NCI-H187 (cell line): ENCODE results near the gene PARG.
"Not testable (repeated sequence)": the region's sequence is repeated elsewhere in the genome, so short reads cannot be mapped to it uniquely, and the experiment has no call there.

Source experiments
- DNase-seq, 2 experiments: peaks; one replicate each; lab custom pipeline; 2025; lab: John Stamatoyannopoulos, UW

The PARG gene

GRCh38 chr10:49903829-49904228 is 38.0 kb downstream of the PARG start:
- DNase-seq, result not testable (repeated sequence)

- not testable (repeated sequence) for DNase-seq
These were observed 41.4 kb downstream of the PARG start for GRCh38 chr10:49900406-49900805.

GRCh38 chr10:49899999-49900398 is 41.8 kb downstream of the PARG start:
- not testable (repeated sequence) for DNase-seq

GRCh38 chr10:49890025-49890424 is 51.8 kb downstream of the PARG start:
- DNase-seq, result not testable (repeated sequence)

GRCh38 chr10:49884739-49885331 is 57.0 kb downstream of the PARG start:
- DNase-seq, result not testable (repeated sequence)

- DNase-seq, result not testable (repeated sequence)
These were observed 58.0 kb downstream of the PARG start for GRCh38 chr10:49883852-49884251.

DNA sequence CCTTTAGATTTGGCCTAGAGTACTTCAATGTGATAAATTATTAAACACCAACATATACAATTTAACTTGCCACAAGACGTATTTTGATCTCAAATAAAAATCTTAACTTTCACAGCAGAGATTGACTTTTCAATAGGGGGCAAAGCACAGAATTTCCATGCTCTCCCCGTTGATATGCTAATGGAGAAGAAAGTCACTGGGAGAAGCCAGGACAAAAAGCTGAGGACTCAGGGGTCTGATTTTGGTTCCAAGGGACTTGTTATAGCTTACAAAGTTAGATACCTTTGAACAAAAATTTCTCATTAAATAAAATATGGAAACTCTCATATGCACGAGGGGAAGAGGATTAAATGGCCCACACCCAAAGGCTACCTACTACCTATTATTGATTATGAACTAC is 59.5 kb downstream of the PARG start:
- not testable (repeated sequence) for DNase-seq

GRCh38 chr10:49872740-49873139 is 69.1 kb downstream of the PARG start:
- not testable (repeated sequence) for DNase-seq

GRCh38 chr10:49871462-49871861 is 70.4 kb downstream of the PARG start:
- not testable (repeated sequence) for DNase-seq

DNA sequence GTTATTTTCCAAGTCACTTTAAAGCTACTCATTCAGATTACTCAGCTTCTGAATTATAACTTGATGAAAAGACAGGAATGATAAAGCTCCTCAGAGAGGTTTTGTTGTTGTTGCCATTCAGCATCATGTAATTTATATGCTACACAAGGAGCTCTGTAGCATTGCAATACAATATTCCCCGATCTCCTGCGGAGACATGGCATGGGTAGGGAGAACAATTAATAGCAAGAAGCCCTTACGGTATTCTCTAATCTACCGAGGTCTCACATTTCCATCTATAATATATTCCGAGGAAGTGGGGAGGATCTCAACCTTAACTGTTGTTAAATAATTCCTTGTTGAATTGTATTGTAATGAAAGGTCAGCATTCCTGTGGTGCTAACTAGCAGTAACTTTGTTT is 81.9 kb downstream of the PARG start:
- not testable (repeated sequence) for DNase-seq

GRCh38 chr10:49858697-49859382 is 83.0 kb downstream of the PARG start:
- not testable (repeated sequence) for DNase-seq

DNA sequence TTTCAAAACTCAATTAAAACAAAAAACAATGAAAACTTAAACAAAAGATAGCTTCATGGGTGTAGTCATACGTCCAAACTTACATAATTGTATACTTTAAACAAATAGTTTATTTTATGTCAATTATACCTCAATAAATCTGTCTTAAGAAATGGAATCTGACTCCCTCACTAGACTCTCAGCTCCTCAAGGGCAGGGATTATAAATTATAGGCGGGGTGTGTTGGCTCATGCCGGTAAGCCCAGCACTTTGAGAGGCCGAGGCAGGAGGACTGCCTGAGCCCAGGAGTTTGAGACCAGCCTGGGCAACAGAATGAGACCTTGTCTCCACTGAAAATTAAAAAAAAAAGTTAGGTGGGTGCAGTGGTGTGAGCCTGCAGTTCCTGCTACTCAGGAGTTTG is 92.3 kb downstream of the PARG start:
- DNase-seq, result not testable (repeated sequence)

DNA sequence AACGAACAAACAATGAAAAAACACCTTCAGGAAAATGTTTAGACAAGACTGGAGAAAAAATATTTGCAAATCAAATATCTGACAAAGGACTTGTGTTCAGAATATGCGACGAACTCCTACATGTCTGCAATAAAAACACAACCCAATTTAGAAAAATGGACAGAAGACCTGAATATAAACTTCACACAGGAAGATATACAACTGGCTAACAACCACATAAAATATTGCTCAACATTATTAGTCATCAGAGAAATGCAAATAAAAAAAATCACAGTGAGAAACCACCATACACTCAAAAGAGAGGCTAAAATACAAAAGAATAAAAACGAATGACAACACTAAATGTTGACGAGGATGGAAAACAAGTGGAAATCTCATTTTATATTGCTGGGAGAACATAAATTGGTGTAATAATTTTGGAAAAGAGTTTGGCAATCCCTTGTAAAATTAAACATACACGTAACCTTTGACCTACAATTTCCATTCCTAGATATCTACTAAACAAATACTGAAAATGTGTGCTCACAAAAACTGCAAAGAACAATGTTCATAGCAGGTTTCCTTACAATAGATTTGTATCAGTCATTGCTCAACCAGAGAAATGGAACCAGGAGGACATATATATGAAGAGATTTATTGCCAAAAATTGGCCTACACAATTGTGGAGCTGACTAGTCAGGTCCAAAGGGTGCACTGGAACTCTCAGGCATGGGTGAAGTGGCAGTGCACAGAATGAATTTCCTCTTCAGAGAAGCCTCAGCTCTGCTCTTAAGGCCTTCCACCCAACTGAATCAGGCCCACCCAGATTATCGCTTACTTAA is 96.8 kb downstream of the PARG start:
- no peak for DNase-seq

- not testable (repeated sequence) for DNase-seq
These were observed 99.5 kb downstream of the PARG start for GRCh38 chr10:49842333-49842628.

DNA sequence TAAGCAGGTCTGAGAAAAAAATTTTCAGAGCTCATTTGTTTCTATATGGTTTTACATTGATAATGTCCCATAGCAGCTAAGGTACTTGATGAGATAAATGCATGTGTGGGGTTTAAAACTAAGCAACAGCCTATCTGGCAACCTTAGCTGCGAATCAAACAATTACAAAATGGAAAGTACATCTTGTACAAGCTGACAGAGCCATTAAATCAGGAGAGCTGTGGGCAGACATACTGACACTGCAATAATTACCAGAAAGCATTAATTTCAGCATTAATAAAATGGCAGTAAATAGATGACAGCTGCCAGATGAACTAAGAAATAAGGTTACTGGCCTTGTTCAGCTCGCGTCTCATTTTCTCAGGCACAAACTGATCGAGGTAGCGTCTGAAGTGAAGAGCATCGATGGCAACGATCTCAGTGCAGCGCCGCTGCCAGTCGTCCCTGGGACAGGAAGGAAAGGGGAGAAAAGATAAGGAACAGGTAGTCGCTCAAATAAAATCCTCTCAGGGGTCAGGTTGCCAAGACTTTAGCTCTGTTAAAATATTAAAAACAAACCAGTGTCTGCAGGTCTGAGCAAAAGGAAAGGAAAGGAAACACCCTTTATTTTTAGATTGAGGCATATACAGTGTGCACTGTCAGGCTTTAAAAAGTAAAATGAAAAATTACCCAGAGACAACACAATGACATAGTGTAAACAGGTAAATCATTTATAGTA is 100.1 kb downstream of the PARG start:
- DNase-seq, result no peak

- DNase-seq, result no peak
These were observed 104.1 kb downstream of the PARG start for GRCh38 chr10:49837685-49838084.

- DNase-seq, result no peak
These were observed 104.8 kb downstream of the PARG start for GRCh38 chr10:49837051-49837478.

- DNase-seq, result no peak
These were observed 106.9 kb downstream of the PARG start for GRCh38 chr10:49834976-49835375.

DNA sequence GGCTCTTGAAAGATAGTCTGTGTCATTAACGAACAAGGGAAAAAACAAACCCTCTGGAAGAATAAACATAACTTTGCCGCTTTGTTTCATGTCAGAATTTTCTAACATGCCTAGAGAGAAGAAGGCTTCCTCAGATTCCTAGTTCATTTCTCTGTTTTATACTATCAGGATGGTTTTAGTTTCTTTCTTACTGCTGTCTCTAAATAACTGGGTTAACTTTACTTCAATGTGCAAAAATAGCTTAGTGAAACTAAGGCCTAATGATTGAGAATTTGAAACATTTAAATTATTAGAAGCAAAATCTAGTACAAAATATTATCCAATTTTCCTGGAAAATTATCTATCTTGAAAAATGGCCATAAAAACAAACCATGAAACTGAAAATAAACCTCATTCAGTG is 107.6 kb downstream of the PARG start:
- DNase-seq, result no peak

GRCh38 chr10:49833168-49833567 is 108.7 kb downstream of the PARG start:
- no peak for DNase-seq

DNA sequence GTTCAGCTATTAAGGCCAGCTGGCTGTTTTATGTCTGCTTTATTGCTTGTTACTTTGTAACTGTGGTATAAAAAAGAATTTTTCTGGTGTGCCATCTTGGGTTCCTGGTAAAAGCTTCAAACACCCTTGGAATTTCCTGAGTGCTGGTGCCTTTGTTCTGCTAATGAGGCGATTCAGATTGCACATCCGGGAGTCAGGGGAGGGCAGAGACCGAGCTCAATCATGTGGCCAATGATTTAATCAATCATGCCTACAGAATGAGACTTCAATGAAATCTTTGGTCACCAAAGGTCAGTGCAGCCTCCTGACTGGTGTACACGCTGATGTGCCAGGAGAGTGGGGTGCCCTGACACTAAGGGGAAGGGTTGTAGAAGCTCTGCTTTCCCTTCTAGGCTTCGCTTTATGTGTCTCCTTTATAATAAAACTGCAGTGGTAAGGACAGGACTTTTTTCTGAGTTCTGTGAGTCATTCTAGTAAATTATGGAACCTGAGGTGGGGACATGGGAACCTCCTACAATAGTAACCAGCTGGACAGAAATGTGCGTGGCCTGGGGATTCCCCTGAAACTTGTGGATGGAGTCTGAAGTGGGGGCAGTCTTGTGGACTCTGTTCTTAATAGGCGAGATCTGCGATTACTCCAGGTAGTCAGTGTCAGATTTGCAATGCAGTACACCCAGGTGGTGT is 110.3 kb downstream of the PARG start:
- no peak for DNase-seq

GRCh38 chr10:49830846-49831245 is 111.0 kb downstream of the PARG start:
- DNase-seq, result no peak
